LNCaP clone FGC (cell line): ENCODE results near the gene TNFAIP3.
"Not testable (repeated sequence)": the region's sequence is repeated elsewhere in the genome, so short reads cannot be mapped to it uniquely, and the experiment has no call there.

Source experiments
- DNase-seq: peaks from one replicate; pipeline ENCODE4 v3.0.0-alpha.2; 2011; ENCODE audit warnings: low read depth
- H3K4me3 ChIP-seq: 2 replicates; pipeline ENCODE4 v1.5.1; 2011; ENCODE audit warnings: mild to moderate bottlenecking, low read depth, low read length, control low read depth
- TF ChIP-seq, protein P1 (sequence below): IDR thresholded peaks from 2 replicates; pipeline ENCODE4 v1.5.1; 2012; ENCODE audit warnings: mild to moderate bottlenecking; ENCODE audit not compliant: control insufficient read depth, insufficient read depth; ENCODE audit errors: extremely low read depth

Gene TNFAIP3

DNA sequence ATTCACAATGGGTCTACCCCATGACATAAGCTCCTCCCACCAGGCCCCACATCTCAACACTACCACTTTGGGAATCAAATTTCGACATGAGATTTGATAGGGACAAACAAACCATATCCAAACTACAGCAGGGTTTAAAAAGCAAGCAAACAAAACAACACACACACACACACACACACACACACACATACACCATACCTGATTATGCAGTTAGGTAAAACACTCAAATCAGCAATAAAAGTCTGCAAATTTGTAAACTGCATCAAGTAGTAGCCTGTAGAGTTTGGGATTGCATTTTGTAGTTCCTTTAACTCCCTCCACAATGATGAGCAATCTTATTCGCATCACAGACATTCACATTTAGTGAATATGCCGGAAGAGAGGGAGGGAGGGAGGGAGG, 32.6 kb upstream of the TNFAIP3 start:
- TF ChIP-seq, protein P1, sequence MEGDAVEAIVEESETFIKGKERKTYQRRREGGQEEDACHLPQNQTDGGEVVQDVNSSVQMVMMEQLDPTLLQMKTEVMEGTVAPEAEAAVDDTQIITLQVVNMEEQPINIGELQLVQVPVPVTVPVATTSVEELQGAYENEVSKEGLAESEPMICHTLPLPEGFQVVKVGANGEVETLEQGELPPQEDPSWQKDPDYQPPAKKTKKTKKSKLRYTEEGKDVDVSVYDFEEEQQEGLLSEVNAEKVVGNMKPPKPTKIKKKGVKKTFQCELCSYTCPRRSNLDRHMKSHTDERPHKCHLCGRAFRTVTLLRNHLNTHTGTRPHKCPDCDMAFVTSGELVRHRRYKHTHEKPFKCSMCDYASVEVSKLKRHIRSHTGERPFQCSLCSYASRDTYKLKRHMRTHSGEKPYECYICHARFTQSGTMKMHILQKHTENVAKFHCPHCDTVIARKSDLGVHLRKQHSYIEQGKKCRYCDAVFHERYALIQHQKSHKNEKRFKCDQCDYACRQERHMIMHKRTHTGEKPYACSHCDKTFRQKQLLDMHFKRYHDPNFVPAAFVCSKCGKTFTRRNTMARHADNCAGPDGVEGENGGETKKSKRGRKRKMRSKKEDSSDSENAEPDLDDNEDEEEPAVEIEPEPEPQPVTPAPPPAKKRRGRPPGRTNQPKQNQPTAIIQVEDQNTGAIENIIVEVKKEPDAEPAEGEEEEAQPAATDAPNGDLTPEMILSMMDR: no peak
- H3K4me3 ChIP-seq: no peak overlapping the region
- no peak for DNase-seq

DNA sequence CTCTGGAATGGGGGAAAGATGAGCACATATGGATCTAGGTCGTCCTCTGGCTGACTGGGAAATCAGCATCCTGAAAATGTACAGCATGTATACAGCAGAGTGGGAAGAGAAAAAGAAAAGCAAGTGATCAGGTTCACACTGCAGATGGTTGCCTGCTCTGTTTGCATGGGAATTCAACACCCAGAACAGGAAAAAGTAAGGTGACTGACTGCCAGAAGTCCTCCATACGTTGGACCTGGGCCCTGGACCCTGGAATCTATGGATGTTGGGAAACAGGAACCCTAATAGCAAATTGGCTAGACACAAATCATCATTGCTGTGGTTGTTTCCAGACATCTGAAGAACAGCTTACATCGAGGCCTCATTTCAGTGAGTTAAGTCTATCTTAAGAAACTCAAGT, 30.3 kb upstream of the TNFAIP3 start:
- TF ChIP-seq, protein P1: no peak
- no peak overlapping the region for H3K4me3 ChIP-seq
- no peak for DNase-seq

DNA sequence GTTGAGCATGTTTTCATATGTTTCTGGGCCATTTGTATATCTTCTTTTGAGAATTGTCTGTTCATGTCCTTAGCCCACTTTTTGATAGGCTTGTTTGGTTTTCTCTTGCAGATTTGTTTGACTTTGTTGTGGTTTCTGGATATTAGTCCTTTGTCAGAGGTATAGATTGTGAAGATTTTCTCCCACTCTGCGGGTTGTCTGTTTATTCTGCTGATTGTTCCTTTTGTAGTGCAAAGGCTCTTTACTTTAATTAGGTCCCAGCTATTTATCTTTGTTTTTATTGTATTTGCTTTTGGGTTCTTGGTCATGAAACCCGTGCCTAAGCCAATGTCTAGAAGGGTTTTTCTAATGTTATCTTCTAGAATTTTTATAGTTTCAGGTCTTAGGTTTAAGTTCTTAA, 29.0 kb upstream of the TNFAIP3 start:
- H3K4me3 ChIP-seq: not testable (repeated sequence)

DNA sequence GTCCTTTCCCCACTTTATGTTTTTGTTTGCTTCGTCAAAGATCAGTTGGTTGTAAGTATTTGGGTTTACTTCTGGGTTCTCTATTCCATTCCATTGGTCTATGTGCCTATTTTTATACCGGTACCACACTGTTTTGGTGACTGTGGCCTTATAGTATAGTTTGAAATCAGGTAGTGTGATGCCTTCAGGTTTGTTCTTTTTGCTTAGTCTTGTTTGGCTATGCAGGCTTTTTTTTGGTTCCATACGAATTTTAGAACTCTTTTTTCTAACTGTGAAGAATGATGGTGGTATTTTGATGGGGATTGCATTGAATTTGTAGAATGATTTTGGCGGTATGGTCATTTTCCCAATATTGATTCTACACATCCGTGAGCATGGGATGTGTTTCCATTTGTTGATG, 28.5 kb upstream of the TNFAIP3 start:
- not testable (repeated sequence) for H3K4me3 ChIP-seq, DNase-seq

More for the DNA sequence above, 29.0 kb upstream of the TNFAIP3 start:
- peak; percentile 36 for DNase-seq

DNA sequence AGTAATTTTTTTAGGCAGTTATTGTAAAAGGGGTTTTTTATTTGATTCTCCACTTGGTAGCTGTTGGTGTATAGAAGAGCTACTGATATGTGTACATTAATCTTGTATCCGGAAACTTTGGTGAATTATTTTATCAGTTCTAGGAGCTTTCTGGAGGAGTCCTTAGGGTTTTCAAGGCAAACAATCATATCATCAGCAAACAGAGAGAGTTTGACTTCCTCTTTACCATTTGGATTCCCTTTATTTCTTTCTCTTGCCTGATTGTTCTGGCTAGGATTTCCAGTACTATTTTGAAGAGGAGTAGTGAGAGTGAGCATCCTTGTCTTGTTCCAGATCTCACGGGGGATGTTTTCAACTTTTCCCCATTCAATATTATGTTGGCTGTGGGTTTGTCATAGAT, 28.0 kb upstream of the TNFAIP3 start:
- no peak overlapping the region for H3K4me3 ChIP-seq
- TF ChIP-seq, protein P1: no peak
- DNase-seq: no peak

DNA sequence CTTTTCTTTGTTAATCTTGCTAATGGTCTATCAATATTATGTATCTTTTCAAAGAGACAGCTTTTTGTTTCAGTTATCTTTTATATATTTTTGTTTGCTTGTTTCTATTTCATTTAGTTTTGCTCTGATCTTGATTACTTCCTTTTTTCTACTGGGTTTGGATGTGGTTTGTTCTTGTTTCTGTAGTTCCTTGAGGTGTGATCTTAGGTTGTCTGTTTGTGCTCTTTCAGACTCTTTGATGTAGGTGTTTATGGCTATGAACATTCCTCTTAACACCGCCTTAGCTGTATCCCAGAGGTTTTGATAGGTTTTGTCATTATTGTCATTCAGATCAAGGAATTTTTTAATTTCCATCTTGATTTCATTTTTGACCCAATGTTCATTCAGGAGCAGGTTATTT, 26.8 kb upstream of the TNFAIP3 start:
- TF ChIP-seq, protein P1: no peak
- no peak overlapping the region for H3K4me3 ChIP-seq
- no peak for DNase-seq

DNA sequence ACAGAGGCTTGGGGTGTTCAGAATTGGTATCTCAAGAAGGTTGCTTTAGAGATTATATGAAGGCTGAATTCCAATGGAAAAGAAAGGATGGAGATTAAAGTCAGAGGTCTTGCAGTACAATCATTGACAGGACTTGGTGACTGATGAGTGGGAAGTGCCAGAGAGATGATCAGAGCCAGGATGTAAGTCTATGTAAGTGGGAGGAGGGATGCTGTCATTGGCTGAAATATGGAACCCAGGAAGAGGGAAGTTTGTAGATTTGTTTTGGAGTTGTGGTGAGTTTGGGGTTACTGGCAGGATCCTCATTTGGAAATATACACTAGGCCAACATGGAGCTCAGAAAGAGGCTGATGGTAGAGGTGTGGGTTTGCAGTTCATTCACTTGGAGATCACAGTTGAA, 23.8 kb upstream of the TNFAIP3 start:
- H3K4me3 ChIP-seq: no peak overlapping the region
- no peak for DNase-seq
- TF ChIP-seq, protein P1: no peak

DNA sequence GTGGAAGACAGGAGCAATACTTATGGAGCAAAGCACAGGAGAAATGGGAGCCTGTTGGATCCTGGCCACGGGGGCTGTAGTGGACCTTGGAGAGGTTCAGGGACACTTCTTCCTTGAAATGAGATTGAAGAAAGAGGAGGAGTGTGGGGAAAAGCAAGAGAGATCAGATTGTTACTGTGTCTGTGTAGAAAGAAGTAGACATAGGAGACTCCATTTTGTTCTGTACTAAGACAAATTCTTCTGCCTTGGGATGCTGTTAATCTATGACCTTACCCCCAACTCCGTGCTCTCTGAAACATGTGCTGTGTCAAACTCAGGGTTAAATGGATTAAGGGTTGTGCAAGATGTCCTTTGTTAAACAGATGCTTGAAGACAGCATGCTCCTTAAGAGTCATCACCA, 22.7 kb upstream of the TNFAIP3 start:
- DNase-seq, H3K4me3 ChIP-seq: not testable (repeated sequence)

DNA sequence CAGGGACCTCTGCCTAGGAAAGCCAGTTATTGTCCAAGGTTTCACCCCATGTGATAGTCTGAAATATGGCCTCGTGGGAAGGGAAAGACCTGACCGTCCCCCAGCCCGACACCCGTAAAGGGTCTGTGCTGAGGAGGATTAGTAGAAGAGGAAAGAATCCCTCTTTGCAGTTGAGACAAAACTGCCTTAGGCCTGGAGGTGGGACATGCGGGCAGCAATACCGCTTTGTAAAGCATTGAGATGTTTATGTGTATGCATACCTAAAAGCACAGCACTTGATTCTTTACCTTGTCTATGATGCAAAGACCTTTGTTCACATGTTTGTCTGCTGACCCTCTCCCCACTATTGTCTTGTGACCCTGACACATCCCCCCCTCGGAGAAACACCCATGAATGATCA, 22.3 kb upstream of the TNFAIP3 start:
- H3K4me3 ChIP-seq, DNase-seq: not testable (repeated sequence)
